Measurements from ENCODE around the gene VAV3.

DNA sequence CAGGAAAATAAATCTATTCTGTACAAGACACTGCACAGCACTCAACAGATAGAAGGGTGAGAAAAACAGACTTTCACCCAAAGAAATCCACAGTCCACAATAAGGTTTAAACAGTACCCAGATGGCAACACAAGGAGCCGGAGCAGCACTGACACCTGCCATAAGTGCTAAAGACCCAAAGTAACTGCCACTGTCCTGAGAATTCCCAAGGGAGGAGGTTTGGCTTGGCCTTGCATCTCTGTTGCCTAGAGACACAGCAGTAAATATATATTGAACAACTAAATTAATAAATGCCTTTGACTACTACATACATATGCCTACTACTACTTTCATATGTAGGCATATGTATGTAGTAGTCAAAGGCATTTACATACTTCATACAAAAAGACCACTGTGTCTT is 68.0 kb downstream of the VAV3 start:
- TF ChIP-seq POLR2A (IDR thresholded peaks at IDR 0.05): no peak
- TF ChIP-seq, protein P1, sequence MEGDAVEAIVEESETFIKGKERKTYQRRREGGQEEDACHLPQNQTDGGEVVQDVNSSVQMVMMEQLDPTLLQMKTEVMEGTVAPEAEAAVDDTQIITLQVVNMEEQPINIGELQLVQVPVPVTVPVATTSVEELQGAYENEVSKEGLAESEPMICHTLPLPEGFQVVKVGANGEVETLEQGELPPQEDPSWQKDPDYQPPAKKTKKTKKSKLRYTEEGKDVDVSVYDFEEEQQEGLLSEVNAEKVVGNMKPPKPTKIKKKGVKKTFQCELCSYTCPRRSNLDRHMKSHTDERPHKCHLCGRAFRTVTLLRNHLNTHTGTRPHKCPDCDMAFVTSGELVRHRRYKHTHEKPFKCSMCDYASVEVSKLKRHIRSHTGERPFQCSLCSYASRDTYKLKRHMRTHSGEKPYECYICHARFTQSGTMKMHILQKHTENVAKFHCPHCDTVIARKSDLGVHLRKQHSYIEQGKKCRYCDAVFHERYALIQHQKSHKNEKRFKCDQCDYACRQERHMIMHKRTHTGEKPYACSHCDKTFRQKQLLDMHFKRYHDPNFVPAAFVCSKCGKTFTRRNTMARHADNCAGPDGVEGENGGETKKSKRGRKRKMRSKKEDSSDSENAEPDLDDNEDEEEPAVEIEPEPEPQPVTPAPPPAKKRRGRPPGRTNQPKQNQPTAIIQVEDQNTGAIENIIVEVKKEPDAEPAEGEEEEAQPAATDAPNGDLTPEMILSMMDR (IDR thresholded peaks at IDR 0.05): no peak
